ENCODE results near the gene C1QL2.
A peak's percentile ranks its signal among the peaks of the same experiment; 100 is the strongest.

Gene C1QL2

DNA sequence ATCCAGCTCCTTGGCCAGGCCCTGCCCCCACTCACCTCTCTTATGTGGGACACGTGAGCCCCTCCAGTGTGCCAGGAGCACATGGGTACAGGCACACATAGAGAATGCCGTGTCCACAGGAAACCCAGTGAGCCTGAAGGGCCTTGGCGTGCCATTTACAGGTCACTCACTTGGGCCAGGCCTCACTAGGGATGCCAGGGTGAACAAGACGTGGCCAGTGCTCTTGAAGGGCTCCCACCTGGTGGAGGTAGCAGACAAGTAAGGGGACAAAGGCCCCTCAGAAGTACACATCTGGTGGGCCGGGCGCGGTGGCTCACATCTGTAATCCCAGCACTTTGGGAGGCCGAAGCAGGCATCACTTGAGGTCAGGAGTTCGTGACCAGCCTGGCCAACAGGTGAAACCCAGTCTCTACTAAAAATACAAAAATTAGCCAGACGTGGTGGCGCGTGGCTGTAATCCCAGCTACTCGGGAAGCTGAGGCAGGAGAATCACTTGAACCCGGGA, 15.1 kb upstream of the C1QL2 start:
- no peaks in the 10 kb centered on the region for H3K4me1 Mint-ChIP-seq (ENCODE audit: low read depth)
- H3K9me3 Mint-ChIP-seq, result no peaks in the 10 kb centered on the region
- H3K36me3 Mint-ChIP-seq (ENCODE audit: low read depth), result no peaks in the 10 kb centered on the region
- H3K27ac Mint-ChIP-seq, result no peak overlapping the region
- H3K4me3 Mint-ChIP-seq, result no peak overlapping the region
- no peaks in the 10 kb centered on the region for H3K27me3 Mint-ChIP-seq (ENCODE audit: low read depth)

DNA sequence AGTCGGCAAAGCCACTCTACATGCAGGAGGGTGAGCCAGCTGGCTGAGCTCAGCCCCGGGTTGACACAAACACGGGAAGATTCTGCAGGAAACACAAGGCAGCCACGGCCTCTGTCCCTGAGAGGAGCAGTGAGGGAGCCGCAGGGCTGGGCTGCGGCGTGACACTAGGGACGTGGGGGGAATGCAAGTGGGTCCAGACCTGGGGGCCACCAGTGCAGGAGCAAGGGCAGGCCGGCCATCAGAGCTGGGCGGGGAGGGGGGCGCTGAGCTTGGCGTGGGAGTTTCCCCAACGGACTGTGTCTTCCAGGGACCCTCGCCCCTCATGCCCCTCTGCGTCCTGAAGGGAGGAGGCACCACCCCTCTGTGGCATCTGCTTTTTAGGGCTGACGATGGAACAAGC, 12.0 kb upstream of the C1QL2 start:
- no peaks in the 10 kb centered on the region for H3K36me3 Mint-ChIP-seq (ENCODE audit: low read depth)
- H3K4me1 Mint-ChIP-seq (ENCODE audit: low read depth), result no peaks in the 10 kb centered on the region
- H3K27me3 Mint-ChIP-seq (ENCODE audit: low read depth), result peaks cover 2% of the 10 kb centered on the region
- H3K4me3 Mint-ChIP-seq, result no peak overlapping the region
- H3K27ac Mint-ChIP-seq, result no peak overlapping the region
- H3K9me3 Mint-ChIP-seq, result no peaks in the 10 kb centered on the region

DNA sequence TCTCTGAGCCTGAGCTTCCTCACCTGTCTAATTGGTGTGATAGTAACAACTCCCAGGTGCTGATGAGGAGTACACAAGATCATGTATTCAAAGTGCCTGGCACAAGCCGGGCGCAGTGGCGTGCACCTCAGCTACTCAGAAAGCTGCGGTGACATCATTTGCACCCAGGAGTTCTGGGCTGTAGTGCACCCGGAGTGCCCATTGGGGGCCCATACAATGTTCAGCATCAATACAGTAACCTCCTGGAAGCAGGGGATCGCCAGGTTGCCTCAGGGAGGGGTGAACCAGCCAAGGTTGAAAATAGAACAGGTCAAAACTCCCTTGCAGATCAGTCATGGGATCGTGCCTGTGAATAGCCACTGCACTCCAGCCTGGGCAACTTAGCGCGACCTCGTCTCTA, 11.2 kb upstream of the C1QL2 start:
- H3K36me3 Mint-ChIP-seq (ENCODE audit: low read depth), result no peaks in the 10 kb centered on the region
- no peak overlapping the region for H3K4me3 Mint-ChIP-seq
- H3K9me3 Mint-ChIP-seq, result no peaks in the 10 kb centered on the region
- peaks cover 2% of the 10 kb centered on the region for H3K27me3 Mint-ChIP-seq (ENCODE audit: low read depth)
- no peaks in the 10 kb centered on the region for H3K4me1 Mint-ChIP-seq (ENCODE audit: low read depth)
- no peak overlapping the region for H3K27ac Mint-ChIP-seq

DNA sequence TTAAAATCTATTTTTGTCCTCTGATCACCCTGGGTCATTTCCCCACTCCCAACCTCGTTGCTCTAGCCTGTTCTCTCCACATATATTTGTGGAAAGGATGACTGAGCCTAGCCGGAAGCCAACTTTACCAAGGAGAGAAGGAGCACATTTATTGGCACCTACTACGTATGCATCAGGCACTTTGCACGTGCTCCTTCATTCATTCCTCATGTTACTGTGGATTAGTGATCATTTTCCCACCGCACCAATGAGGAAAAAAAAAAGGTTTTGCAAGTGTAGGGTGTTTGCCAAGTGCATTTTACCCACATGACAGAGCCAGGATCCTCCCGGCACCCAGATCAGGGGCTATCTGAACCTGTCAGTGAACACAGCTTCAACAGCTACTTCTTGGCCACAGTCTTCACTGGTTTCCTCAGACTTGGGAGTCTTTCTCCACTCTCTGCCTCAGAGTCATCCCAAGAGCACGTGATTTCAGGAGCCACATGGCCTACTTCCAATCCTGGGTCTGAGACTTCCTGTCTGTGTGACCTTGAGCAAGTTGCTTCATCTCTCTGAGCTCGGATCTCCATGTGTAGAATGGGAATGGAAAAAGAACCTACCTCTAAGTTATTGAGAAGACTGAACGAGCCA, 1.9 kb upstream of the C1QL2 start:
- no peak overlapping the region for H3K4me3 Mint-ChIP-seq
- no peaks in the 10 kb centered on the region for H3K36me3 Mint-ChIP-seq (ENCODE audit: low read depth)
- H3K27me3 Mint-ChIP-seq (ENCODE audit: low read depth), result peaks cover 40% of the 10 kb centered on the region
- no peaks in the 10 kb centered on the region for H3K4me1 Mint-ChIP-seq (ENCODE audit: low read depth)
- no peaks in the 10 kb centered on the region for H3K9me3 Mint-ChIP-seq
- no peak overlapping the region for H3K27ac Mint-ChIP-seq

DNA sequence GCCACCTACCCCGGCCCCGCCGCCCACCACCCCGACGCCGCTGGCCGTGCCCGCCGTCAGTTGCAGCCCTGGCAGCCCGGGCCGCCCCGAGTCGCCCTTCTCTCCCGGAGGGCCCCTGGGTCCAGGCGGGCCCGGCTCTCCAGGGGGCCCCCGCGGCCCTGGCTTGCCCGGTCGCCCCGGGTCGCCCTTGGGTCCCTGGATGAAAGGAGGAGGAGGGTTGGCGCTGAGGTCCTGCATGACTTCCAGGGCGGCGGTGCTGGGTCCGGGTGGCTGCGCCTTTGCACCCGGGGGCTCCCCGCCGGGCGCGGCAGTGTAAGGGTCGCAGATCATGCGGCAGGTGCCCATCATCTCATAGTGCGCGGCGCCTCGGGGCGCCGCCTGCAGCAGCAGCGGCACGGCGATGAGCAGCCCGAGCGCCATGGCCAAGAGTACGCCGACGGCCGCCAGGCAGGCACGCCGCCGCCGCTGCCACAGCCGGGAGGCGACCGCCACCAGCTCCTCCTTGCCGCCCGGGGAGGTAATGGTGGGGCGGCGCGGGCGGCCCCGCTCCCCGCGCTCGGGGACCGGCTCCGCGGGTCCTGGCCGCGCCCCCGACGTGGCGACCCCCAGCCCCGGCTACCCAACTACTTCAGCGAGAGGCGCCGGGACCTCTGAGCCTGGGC, 570 bp downstream of the C1QL2 start:
- H3K9me3 Mint-ChIP-seq, result no peaks in the 10 kb centered on the region
- H3K27ac Mint-ChIP-seq, result no peak overlapping the region
- H3K4me3 Mint-ChIP-seq, result no peak overlapping the region
- peaks cover 50% of the 10 kb centered on the region for H3K27me3 Mint-ChIP-seq (ENCODE audit: low read depth)
- H3K36me3 Mint-ChIP-seq (ENCODE audit: low read depth), result no peaks in the 10 kb centered on the region
- H3K4me1 Mint-ChIP-seq (ENCODE audit: low read depth), result no peaks in the 10 kb centered on the region

DNA sequence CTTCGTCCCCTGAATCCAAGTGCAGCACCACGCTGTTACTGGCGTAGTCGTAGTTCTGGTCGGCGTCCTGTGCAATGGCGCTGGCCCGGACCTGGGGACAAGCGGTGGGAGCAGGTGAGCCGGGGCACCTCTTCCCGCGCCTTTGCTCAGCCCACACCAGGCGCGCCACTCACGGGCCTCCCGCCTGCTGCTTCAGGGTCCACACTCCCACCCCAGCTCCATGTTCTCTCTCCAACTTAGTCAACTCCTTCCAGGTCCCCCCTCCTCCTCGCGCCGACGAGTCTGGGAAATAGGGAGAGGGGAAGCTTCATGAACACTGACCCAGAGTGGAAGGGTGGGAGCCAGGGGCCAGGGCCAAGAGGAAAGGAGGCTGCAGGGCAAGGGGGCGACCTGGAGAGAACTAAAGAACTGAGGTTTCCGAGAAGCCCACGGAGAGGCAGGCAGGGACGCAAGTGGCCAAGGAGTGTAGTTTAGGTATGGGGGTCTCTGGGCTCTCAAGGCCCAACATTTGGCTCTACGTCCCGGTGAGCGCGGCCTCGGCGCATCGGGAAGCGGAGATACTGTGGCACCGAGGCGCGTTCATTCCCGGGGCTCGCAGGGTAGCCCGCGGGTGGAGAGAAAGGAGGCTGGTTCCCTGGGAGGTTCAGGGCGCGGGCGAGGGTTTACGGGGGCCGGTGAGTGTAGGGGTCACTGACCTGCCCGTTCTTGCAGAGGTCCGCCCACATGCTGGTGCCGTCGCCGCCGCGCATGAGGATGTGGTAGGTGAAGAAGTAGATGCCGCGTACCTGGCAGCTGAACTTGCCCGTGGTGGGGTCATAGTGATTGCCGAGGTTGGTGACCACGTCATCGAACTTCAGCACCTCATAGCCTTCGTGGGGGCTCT, 1.4 kb downstream of the C1QL2 start:
- Mint-ChIP-seq H3K9me3 (no peaks in the 10 kb centered on the region), H3K4me1 (ENCODE audit: low read depth) (no peaks in the 10 kb centered on the region), H3K4me3 (no peak overlapping the region), H3K27ac (peak overlapping the region; percentile 15), H3K27me3 (ENCODE audit: low read depth) (peaks cover 56% of the 10 kb centered on the region), H3K36me3 (ENCODE audit: low read depth) (no peaks in the 10 kb centered on the region)

DNA sequence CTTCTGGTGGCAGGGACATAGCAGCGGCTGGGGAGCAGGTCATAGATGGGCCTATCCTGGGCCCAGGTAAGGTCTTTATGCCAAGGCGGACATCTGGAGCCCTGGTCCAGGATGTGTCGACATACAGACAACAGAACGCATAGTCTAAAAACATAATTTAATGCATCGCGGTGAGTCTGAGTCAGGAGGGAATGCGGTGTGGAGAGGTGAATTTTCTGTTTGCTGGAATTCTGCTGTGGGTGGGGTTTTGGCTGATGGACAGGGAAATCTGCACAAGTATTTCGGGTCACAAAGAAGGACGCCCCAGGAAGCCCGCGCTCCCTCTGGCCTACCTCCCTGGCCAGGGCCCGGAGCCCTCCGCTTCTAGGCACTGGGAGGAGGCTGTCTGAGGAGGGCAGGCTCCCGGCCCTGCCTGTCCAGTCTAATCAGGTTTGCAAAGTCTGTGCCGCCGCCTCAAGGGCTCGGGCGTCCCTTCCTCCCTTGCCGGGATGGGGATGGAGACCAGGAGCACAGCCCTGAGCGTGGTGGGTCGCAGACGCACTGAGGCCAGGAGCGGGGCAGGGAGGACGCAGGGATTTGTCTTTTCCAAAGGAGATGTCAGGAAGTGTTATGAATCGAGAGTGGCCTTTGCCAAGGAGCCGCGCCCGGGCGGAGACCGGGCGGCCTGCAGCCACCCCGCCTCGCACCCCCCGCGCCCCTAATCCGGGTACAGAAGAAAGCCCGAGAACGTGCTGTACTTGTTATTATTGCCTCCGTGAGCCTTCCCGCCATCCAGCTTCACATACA, 2.3 kb downstream of the C1QL2 start:
- no peaks in the 10 kb centered on the region for H3K9me3 Mint-ChIP-seq
- peaks cover 56% of the 10 kb centered on the region for H3K27me3 Mint-ChIP-seq (ENCODE audit: low read depth)
- no peaks in the 10 kb centered on the region for H3K36me3 Mint-ChIP-seq (ENCODE audit: low read depth)
- H3K4me1 Mint-ChIP-seq (ENCODE audit: low read depth), result no peaks in the 10 kb centered on the region
- H3K27ac Mint-ChIP-seq, result no peak overlapping the region
- H3K4me3 Mint-ChIP-seq, result no peak overlapping the region

DNA sequence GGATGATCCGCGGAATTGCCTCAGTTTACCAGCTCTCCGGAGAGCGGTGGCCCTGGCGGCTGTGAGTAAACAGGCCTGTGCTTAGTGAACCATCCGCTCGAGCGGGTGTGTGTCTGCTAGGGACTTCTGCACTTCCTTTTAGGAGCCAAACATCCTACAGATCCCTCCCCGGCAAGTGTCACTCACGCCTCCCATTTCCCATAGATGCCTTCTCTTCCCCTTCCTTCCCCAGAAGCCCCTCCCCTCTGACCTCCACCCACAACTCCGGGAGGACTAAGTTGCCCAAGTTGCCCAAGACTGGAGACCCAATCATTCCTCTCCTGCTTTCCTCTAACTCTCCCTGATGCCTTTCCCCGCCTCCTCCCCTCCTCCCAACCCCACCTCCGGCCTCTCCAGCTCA, 2.9 kb downstream of the C1QL2 start:
- H3K27me3 Mint-ChIP-seq (ENCODE audit: low read depth), result peaks cover 53% of the 10 kb centered on the region
- no peak overlapping the region for H3K4me3 Mint-ChIP-seq
- H3K27ac Mint-ChIP-seq, result no peak overlapping the region
- H3K9me3 Mint-ChIP-seq, result no peaks in the 10 kb centered on the region
- H3K36me3 Mint-ChIP-seq (ENCODE audit: low read depth), result no peaks in the 10 kb centered on the region
- no peaks in the 10 kb centered on the region for H3K4me1 Mint-ChIP-seq (ENCODE audit: low read depth)

DNA sequence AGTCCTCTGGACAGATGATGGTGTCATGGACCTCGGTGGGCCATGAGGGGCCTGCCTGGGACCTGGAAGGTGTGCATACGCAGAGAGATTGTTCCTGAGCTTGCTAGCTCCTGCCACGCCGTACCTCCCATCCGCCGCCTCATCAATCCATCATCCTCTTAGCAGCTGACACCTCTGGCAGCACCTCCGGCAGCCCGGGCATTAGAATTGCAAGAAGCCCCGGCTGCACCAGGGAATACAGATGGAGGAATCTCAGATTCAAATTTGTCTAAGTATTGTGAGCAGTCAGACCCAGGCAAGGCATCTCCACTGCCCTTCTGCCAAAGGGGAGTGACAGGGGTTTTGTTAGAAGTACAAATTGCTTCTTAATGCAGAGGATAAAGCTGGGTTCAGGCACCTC, 4.5 kb downstream of the C1QL2 start:
- no peak overlapping the region for H3K27ac Mint-ChIP-seq
- H3K36me3 Mint-ChIP-seq (ENCODE audit: low read depth), result no peaks in the 10 kb centered on the region
- H3K9me3 Mint-ChIP-seq, result no peaks in the 10 kb centered on the region
- no peak overlapping the region for H3K4me3 Mint-ChIP-seq
- peaks cover 37% of the 10 kb centered on the region for H3K27me3 Mint-ChIP-seq (ENCODE audit: low read depth)
- no peaks in the 10 kb centered on the region for H3K4me1 Mint-ChIP-seq (ENCODE audit: low read depth)

DNA sequence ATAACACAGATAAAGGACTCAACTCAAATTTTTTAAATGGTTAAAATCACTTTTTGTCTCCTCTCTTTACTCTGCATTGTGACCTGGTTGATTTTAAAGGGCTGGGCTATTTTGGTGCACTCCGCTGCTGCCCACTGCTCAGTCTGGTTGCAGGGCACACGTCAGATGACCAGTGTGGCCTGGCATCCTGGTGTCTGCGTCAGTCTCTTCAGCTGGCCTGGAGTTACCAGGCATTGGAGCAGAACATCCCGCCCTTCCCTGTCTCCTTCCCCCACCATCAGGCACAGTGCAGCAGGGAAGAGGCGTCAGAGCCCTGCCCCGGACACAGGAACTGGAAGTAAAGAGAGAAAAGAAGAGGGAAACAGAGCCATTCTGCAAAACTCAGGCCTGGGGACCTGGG, 8.9 kb downstream of the C1QL2 start:
- peaks cover 7% of the 10 kb centered on the region for H3K27me3 Mint-ChIP-seq (ENCODE audit: low read depth)
- no peaks in the 10 kb centered on the region for H3K36me3 Mint-ChIP-seq (ENCODE audit: low read depth)
- H3K4me3 Mint-ChIP-seq, result no peak overlapping the region
- no peaks in the 10 kb centered on the region for H3K9me3 Mint-ChIP-seq
- H3K27ac Mint-ChIP-seq, result no peak overlapping the region
- no peaks in the 10 kb centered on the region for H3K4me1 Mint-ChIP-seq (ENCODE audit: low read depth)

DNA sequence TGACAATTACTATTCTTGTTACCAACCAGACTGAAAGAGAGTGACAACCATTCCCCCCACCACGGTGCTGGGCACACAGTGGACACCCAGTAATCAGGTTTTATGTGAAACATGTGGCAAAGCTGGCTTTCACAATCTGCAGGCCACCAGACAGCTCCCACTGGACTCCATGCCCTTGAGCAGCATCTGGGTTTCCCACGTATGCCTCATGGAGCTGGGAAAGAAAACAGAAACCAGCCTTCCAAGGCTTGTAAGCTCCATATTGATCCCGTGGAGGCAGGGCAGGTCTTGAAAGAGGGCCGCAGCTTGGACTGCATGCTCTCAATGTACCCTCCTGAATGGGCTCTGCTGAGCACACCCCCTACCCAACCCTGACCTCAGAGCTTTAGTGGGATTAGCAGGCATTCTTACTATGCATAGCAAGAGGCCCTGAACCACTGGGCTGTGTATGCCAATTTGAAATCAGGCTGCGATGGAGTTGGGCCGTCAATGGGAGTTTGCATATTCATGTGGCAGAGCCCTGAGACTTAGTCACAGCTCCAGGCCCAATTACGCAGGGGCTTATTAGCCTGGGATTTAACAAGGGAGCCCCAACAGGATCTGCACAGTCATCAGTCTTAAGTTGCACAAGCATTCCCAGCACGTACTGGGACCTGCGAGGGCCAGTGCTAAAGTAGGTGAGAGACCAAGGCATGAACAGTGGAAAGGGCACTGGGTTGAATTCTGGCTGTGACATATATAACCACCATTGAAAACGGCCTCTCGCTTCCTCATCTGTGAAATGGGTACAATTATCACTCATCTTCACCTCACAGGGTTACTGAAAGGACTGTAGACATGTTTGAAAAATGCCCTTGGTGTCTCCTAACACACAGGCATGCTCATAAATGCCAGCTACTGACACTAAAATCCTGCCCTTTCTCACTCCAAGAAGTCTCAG, 10.5 kb downstream of the C1QL2 start:
- Mint-ChIP-seq H3K27me3 (ENCODE audit: low read depth) (peaks cover 6% of the 10 kb centered on the region), H3K36me3 (ENCODE audit: low read depth) (no peaks in the 10 kb centered on the region), H3K4me3 (no peak overlapping the region), H3K27ac (no peak overlapping the region), H3K9me3 (no peaks in the 10 kb centered on the region), H3K4me1 (ENCODE audit: low read depth) (no peaks in the 10 kb centered on the region)

DNA sequence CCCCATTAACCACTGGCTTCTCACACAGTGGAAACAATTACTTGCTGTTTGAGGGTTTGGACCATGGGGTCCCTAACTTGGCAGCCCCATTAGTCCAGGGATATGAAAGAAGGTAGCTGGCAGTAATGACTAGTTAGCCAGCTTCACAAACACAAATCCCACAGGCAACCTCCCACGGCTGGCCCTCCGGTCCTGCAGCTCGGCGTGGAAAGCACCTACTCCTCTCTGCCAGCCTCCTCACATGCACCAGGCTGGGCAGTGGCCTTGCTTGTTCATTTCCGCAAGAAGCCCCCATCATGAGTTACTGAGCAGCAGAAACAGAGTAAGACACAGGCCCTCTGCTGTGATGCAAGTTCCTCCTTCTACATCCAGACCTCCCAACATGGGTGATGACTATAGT, 13.7 kb downstream of the C1QL2 start:
- H3K27me3 Mint-ChIP-seq (ENCODE audit: low read depth), result no peaks in the 10 kb centered on the region
- no peaks in the 10 kb centered on the region for H3K36me3 Mint-ChIP-seq (ENCODE audit: low read depth)
- H3K27ac Mint-ChIP-seq, result no peak overlapping the region
- no peaks in the 10 kb centered on the region for H3K4me1 Mint-ChIP-seq (ENCODE audit: low read depth)
- H3K9me3 Mint-ChIP-seq, result no peaks in the 10 kb centered on the region
- no peak overlapping the region for H3K4me3 Mint-ChIP-seq

DNA sequence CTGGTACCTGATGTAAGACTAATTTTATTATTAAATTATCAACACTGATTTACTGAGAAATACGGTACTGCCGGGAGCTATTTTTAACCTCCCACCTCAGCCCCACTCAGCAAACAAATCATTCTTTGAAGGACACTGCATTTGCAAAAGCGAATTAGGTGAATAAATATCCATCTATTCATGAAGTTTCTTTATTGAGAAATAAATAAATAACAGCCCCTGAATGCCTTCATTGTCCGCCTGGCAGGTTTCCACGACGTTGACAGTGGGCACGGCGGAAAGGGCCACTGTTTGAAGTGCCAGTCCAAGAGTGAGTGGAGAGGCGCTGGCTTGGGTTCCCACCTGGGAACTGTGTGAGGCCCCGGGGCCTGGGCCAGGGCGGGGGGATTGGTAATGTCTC, 15.7 kb downstream of the C1QL2 start:
- Mint-ChIP-seq H3K4me1 (ENCODE audit: low read depth) (no peaks in the 10 kb centered on the region), H3K36me3 (ENCODE audit: low read depth) (no peaks in the 10 kb centered on the region), H3K9me3 (no peaks in the 10 kb centered on the region), H3K4me3 (no peak overlapping the region), H3K27me3 (ENCODE audit: low read depth) (no peaks in the 10 kb centered on the region), H3K27ac (no peak overlapping the region)
